Ishikawa (cell line): ENCODE results near the gene RPL19.

Source experiments
- CEBPB ChIP-seq: IDR thresholded peaks from 2 replicates; pipeline ENCODE4 v1.6.1; 2012
- CREB1 ChIP-seq: IDR thresholded peaks from 2 replicates; pipeline ENCODE4 v1.6.1; 2012; ENCODE audit warnings: low read depth
- EGR1 ChIP-seq: IDR thresholded peaks from 2 replicates; pipeline ENCODE4 v1.6.1; 2012
- EP300 ChIP-seq: IDR thresholded peaks from 2 replicates; pipeline ENCODE4 v1.6.1; 2012; ENCODE audit warnings: borderline replicate concordance
- FOXM1 ChIP-seq: IDR thresholded peaks from 2 replicates; pipeline ENCODE4 v1.6.1; 2012; ENCODE audit warnings: low read depth, borderline replicate concordance
- NFIC ChIP-seq: IDR thresholded peaks from 2 replicates; pipeline ENCODE4 v1.6.1; 2012
- TAF1 ChIP-seq: IDR thresholded peaks from 2 replicates; pipeline ENCODE4 v1.6.1; 2012; ENCODE audit warnings: low read depth, mild to moderate bottlenecking
- TCF12 ChIP-seq: IDR thresholded peaks from 2 replicates; pipeline ENCODE4 v1.6.1; 2012; ENCODE audit warnings: low read depth
- TEAD4 ChIP-seq: IDR thresholded peaks from 2 replicates; pipeline ENCODE4 v1.6.1; 2012
- YY1 ChIP-seq: IDR thresholded peaks from 2 replicates; pipeline ENCODE4 v1.6.1; 2012; ENCODE audit warnings: low read depth
- ZBTB7A ChIP-seq: IDR thresholded peaks from 2 replicates; pipeline ENCODE4 v1.6.1; 2012; ENCODE audit warnings: low read depth
- TF ChIP-seq, protein P1 (sequence below): IDR thresholded peaks from 2 replicates; pipeline ENCODE4 v1.6.1; 2012
- TF ChIP-seq, protein P2 (sequence below): IDR thresholded peaks from 2 replicates; pipeline ENCODE4 v1.6.1; 2012
- TF ChIP-seq, protein P3 (sequence below): IDR thresholded peaks from 2 replicates; pipeline ENCODE4 v1.6.1; 2012; ENCODE audit warnings: low read depth, mild to moderate bottlenecking

The RPL19 gene

DNA sequence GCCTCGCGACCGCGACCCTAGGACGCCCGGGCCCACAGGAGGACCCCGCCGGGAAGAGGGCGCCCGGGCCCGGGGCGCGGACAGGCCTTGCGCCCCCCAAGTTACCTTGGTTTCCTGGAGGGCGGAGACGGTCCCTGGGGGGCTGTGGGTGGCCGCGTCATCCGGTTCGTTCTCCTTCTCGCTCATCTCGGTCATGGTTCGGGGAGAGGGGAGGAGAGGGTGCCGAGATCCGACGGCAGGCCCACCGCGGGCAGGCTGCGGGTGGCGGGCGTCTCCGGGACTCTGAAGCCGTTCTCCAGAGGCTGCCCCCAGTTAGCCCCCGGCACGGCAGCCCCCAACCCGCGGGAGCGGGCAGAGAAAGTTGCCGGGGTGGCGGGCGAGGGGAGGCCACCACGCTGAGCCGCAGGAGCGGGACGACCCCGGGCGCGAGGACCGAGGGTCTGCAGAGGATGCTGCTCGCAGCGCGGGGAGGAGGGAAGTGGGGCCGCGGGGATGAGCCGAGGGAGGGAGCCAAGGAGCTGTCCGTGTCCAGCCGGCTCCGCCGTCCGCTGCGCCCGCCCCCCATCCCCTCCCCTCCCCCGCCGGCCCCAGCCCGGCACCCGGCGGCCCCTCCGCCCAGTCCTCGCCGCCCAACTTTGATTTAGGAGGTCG, 25.4 kb downstream of the RPL19 start, which contains the start of gene STAC2:
Gene STAC2 (minus strand): TSS at position 638 of the 651 bp plus-strand sequence. CDS start 443 bp downstream, at position 195.
- TF ChIP-seq TEAD4 (no peak), ZBTB7A (peak; percentile 95)

DNA sequence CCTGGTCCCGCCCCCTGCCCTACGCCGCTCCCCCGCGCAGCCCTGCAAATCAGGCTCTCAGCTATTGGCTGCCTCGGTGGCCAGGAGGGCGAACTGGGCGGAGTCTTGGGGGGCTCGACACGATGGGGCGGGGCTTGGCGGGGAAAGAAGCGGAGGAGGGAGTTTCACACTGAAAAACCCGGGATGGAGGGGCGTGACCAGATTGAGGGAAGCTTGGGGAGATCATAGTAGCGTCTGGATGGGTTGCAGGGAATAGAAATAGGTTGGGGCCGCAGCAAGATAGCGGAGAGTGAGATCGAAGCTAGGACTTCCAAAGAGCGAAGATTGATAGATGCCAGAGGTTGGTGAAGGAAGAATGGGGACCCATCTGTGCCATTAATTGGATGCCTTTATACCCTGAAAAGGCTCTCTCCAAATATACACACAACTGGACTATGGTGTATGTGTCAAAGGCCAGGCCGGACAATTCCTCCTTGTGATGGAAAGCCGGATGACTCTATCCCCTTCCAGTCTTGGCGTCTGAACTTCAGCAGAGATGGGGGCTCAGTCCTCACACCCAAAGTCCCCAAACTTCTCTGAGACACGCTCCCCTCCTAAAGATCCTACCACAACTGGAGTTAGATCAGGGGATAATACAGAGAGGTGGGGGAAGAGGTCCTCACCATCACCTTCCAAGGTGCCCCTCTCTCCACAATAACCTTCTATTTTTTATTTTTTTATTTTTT, 26.0 kb downstream of the RPL19 start:
- no peak for TF ChIP-seq TAF1
- TF ChIP-seq NFIC: no peak
- TF ChIP-seq, protein P1, sequence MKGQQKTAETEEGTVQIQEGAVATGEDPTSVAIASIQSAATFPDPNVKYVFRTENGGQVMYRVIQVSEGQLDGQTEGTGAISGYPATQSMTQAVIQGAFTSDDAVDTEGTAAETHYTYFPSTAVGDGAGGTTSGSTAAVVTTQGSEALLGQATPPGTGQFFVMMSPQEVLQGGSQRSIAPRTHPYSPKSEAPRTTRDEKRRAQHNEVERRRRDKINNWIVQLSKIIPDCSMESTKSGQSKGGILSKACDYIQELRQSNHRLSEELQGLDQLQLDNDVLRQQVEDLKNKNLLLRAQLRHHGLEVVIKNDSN: no peak
- TF ChIP-seq EGR1: 0 out of 2 replicates have a peak, but pooled peaks have one; percentile 12
- TF ChIP-seq, protein P2, sequence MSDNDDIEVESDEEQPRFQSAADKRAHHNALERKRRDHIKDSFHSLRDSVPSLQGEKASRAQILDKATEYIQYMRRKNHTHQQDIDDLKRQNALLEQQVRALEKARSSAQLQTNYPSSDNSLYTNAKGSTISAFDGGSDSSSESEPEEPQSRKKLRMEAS: 0 out of 2 replicates have a peak, but pooled peaks have one; percentile 21

DNA sequence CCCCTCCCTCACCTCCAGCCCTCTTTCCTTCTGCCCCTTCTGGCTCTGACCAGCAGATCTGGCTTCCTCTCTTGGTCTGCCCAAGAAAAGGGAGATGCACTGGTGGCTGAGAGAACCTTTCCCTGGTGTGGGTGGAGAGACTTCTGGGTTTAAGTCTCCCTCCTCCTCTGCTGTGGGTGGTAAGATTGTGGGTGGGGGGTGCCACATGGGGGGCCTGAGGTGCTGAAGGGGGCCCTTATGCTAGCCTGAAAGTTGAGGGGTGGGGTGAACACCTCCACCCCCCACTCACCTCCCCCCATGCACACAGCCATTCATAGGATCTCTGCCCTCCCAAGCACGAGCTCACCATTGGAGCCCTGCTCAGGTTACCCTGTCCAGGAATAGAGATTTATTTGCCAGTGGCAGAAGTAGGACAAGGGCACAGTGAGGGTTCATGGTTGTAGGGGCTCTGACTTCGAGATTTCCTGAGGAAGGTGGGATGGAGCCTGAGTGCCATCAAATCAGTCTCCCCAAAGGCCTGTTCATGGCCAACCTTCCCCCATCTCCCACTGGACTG, 27.4 kb downstream of the RPL19 start:
- TF ChIP-seq CEBPB: no peak
- TF ChIP-seq, protein P1: no peak
- no peak for TF ChIP-seq EGR1
- TF ChIP-seq YY1: no peak
- no peak for TF ChIP-seq FOXM1
- TF ChIP-seq CREB1: no peak
- no peak for TF ChIP-seq EP300
- TF ChIP-seq, protein P3, sequence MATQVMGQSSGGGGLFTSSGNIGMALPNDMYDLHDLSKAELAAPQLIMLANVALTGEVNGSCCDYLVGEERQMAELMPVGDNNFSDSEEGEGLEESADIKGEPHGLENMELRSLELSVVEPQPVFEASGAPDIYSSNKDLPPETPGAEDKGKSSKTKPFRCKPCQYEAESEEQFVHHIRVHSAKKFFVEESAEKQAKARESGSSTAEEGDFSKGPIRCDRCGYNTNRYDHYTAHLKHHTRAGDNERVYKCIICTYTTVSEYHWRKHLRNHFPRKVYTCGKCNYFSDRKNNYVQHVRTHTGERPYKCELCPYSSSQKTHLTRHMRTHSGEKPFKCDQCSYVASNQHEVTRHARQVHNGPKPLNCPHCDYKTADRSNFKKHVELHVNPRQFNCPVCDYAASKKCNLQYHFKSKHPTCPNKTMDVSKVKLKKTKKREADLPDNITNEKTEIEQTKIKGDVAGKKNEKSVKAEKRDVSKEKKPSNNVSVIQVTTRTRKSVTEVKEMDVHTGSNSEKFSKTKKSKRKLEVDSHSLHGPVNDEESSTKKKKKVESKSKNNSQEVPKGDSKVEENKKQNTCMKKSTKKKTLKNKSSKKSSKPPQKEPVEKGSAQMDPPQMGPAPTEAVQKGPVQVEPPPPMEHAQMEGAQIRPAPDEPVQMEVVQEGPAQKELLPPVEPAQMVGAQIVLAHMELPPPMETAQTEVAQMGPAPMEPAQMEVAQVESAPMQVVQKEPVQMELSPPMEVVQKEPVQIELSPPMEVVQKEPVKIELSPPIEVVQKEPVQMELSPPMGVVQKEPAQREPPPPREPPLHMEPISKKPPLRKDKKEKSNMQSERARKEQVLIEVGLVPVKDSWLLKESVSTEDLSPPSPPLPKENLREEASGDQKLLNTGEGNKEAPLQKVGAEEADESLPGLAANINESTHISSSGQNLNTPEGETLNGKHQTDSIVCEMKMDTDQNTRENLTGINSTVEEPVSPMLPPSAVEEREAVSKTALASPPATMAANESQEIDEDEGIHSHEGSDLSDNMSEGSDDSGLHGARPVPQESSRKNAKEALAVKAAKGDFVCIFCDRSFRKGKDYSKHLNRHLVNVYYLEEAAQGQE: no peak
- TF ChIP-seq ZBTB7A: no peak
- TF ChIP-seq TAF1: no peak
- TF ChIP-seq NFIC: no peak
- TF ChIP-seq, protein P2: no peak

DNA sequence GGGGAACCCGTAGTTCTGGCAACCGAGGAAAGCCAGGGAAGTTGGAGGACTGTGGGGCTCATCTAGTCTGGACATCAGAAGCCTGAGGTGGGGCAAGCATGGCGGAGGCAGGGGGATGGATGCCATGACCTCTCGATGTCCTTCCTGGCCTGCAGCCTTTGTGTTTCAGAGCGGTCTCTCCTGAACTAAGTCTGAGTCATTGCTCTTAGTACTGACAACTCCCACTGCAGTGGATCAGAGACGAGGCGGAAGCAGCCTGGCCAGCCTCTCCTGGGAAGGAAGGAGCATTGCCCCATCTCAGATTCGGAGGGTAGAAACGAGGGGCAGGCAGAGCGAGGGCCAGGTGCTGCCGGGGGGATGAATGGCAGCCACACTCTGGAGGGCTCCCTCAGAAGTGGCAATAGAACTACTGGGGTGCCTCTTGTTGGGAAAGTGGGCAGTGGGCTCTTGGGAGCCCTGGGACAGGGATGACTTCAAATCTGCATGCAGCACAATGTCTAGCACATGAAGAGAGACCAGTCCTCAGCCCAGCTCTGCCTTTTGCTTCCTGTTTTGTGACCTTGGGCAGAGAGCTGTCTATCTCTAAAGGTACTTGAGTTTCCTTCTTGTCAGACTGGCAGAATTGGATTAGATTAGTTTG, 29.3 kb downstream of the RPL19 start:
- no peak for TF ChIP-seq FOXM1

DNA sequence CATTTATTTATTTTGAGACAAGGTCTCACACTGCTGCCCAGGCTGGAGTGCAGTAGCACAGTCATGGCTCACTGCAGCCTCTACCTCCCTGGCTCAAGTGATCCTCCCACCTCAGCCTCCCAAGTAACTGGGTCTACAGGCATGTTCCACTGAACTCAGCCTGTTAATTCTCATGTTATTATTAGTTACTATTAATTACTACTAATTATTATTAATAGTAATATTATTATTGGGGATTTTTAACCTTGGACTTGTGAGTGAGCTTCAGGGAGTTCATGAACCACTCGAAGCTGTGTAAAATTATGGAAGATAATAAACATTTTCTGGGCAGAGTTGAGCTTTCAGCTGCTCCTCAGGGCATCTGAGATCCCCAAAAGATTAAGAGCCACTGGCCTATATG, 30.3 kb downstream of the RPL19 start:
- TF ChIP-seq YY1 (no peak), ZBTB7A (no peak), FOXM1 (no peak), NFIC (no peak)
- TF ChIP-seq, protein P2: no peak

DNA sequence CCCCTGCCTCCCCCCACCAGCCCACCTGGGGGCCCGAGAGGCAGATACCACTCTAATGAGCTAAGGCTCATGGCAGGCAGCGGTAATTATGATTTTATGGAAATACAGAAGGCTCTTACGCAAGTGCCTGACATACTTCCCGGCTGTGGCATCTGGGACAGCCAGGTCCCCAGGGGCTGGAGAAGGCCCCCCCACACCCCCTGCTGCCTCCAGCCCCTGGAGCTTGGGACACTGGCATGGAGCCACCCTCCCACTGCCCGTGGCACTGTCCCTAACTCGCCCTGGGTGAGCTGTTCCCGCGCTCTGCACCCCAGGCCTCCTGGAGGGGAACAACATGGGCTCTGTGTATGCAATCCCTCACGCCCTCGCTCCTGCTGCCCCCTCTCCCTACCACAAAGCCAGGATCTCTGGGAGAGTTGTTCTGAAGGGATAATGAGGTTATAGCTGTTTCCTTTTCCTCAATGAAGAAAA, 31.0 kb downstream of the RPL19 start:
- TF ChIP-seq, protein P1: no peak
- no peak for TF ChIP-seq TCF12
- TF ChIP-seq CEBPB: peak; percentile 48; the same call in 1 of the 2 replicates
- TF ChIP-seq CREB1: no peak
- TF ChIP-seq ZBTB7A: no peak
- no peak for TF ChIP-seq EP300
- no peak for TF ChIP-seq TAF1
- TF ChIP-seq TEAD4: no peak
